ENCODE data around the gene STK24.

The STK24 gene

GRCh38 chr13:98449273-98449672 is 127.6 kb downstream of the STK24 start:
- no peak for TF ChIP-seq EZH2phosphoT487 (IDR thresholded peaks at IDR 0.05; ENCODE audit: low read length)
- no peak for TF ChIP-seq EZH2 (optimal IDR thresholded peaks at IDR 0.05; ENCODE audit: low read depth, low read length)
- no peak for TF ChIP-seq CTCF (IDR thresholded peaks at IDR 0.05; ENCODE audit: low read length)
- no peak overlapping the region for H3K9ac ChIP-seq (ENCODE audit: low read length)
- no peaks in the 10 kb centered on the region for H3K9me2 ChIP-seq (replicated peaks; ENCODE audit: insufficient read depth, low read length)
- H3K27me3 ChIP-seq (replicated peaks; ENCODE audit: insufficient read depth, low read length): no peaks in the 10 kb centered on the region
- H3K27ac ChIP-seq (ENCODE audit: low read length): no peak overlapping the region
- no peak overlapping the region for H3K4me2 ChIP-seq (ENCODE audit: low read depth, low read length)
- H3K4me1 ChIP-seq (ENCODE audit: low read length): no peaks in the 10 kb centered on the region
- H3K9me3 ChIP-seq (replicated peaks; ENCODE audit: insufficient read depth, low read length): no peaks in the 10 kb centered on the region
- peaks cover 3% of the 10 kb centered on the region for H3K36me3 ChIP-seq (replicated peaks; ENCODE audit: insufficient read depth, low read length)
- H2AFZ ChIP-seq (ENCODE audit: low read length): no peak overlapping the region
- 0 out of 2 replicates have a peak, but pooled peaks cover 5% of the 10 kb centered on the region for H3K79me2 ChIP-seq (ENCODE audit: low read length)
- no peak overlapping the region for H3K4me3 ChIP-seq (ENCODE audit: low read length)
- no peaks in the 10 kb centered on the region for H4K20me1 ChIP-seq (ENCODE audit: insufficient read depth, low read length)
- no peaks in the 10 kb centered on the region for H3F3A ChIP-seq (ENCODE audit: insufficient read depth, low read length)
- DNase-seq: no peak

DNA sequence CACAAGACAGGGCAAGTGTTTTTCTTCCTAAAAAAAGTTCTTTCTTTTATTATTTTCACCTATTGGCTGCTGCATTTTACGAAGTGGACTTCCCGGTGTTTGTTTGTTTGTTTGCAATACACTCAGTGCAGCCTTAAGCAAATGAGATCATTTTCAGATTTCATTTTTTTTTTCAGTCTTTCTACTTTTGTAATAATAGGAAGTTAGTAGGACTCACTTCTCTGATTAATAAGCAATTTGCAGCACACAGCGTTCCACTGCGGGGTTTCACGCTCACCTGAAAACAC is 128.3 kb downstream of the STK24 start:
- no peak overlapping the region for H3K9ac ChIP-seq (ENCODE audit: low read length)
- H3K36me3 ChIP-seq (replicated peaks; ENCODE audit: insufficient read depth, low read length): peaks cover 3% of the 10 kb centered on the region
- no peaks in the 10 kb centered on the region for H3K27me3 ChIP-seq (replicated peaks; ENCODE audit: insufficient read depth, low read length)
- 0 out of 2 replicates have a peak, but pooled peaks cover 5% of the 10 kb centered on the region for H3K79me2 ChIP-seq (ENCODE audit: low read length)
- H3K27ac ChIP-seq (ENCODE audit: low read length): no peak overlapping the region
- TF ChIP-seq CTCF (IDR thresholded peaks at IDR 0.05; ENCODE audit: low read length): no peak
- no peak for TF ChIP-seq EZH2phosphoT487 (IDR thresholded peaks at IDR 0.05; ENCODE audit: low read length)
- no peak for TF ChIP-seq EZH2 (optimal IDR thresholded peaks at IDR 0.05; ENCODE audit: low read depth, low read length)
- DNase-seq: no peak
- H3F3A ChIP-seq (ENCODE audit: insufficient read depth, low read length): no peaks in the 10 kb centered on the region
- H3K4me1 ChIP-seq (ENCODE audit: low read length): no peaks in the 10 kb centered on the region
- no peak overlapping the region for H3K4me2 ChIP-seq (ENCODE audit: low read depth, low read length)
- H4K20me1 ChIP-seq (ENCODE audit: insufficient read depth, low read length): no peaks in the 10 kb centered on the region
- no peaks in the 10 kb centered on the region for H3K9me3 ChIP-seq (replicated peaks; ENCODE audit: insufficient read depth, low read length)
- H2AFZ ChIP-seq (ENCODE audit: low read length): no peak overlapping the region
- H3K9me2 ChIP-seq (replicated peaks; ENCODE audit: insufficient read depth, low read length): no peaks in the 10 kb centered on the region
- H3K4me3 ChIP-seq (ENCODE audit: low read length): no peak overlapping the region

GRCh38 chr13:98447881-98448641 is 128.8 kb downstream of the STK24 start:
- Histone ChIP-seq H3K79me2 (ENCODE audit: low read length) (0 out of 2 replicates have a peak, but pooled peaks cover 5% of the 10 kb centered on the region), H3K36me3 (replicated peaks; ENCODE audit: insufficient read depth, low read length) (peaks cover 3% of the 10 kb centered on the region), H3K4me3 (ENCODE audit: low read length) (no peak overlapping the region), H3K4me2 (ENCODE audit: low read depth, low read length) (no peak overlapping the region), H3K9me3 (replicated peaks; ENCODE audit: insufficient read depth, low read length) (no peaks in the 10 kb centered on the region), H4K20me1 (ENCODE audit: insufficient read depth, low read length) (no peaks in the 10 kb centered on the region), H3F3A (ENCODE audit: insufficient read depth, low read length) (no peaks in the 10 kb centered on the region), H3K27ac (ENCODE audit: low read length) (no peak overlapping the region), H2AFZ (ENCODE audit: low read length) (no peak overlapping the region), H3K9me2 (replicated peaks; ENCODE audit: insufficient read depth, low read length) (no peaks in the 10 kb centered on the region), H3K4me1 (ENCODE audit: low read length) (no peaks in the 10 kb centered on the region), H3K9ac (ENCODE audit: low read length) (no peak overlapping the region), H3K27me3 (replicated peaks; ENCODE audit: insufficient read depth, low read length) (no peaks in the 10 kb centered on the region)
- no peak for DNase-seq
- TF ChIP-seq CTCF (IDR thresholded peaks at IDR 0.05; ENCODE audit: low read length): no peak
- TF ChIP-seq EZH2 (optimal IDR thresholded peaks at IDR 0.05; ENCODE audit: low read depth, low read length): no peak
- TF ChIP-seq EZH2phosphoT487 (IDR thresholded peaks at IDR 0.05; ENCODE audit: low read length): no peak

Data from MM.1S (cell line).